ENCODE measurements around the gene TAL2.
A peak's percentile ranks its signal among the peaks of the same experiment; 100 is the strongest.
"Not testable (repeated sequence)": the region's sequence is repeated elsewhere in the genome, so short reads cannot be mapped to it uniquely, and the experiment has no call there.

TAL2 gene

DNA sequence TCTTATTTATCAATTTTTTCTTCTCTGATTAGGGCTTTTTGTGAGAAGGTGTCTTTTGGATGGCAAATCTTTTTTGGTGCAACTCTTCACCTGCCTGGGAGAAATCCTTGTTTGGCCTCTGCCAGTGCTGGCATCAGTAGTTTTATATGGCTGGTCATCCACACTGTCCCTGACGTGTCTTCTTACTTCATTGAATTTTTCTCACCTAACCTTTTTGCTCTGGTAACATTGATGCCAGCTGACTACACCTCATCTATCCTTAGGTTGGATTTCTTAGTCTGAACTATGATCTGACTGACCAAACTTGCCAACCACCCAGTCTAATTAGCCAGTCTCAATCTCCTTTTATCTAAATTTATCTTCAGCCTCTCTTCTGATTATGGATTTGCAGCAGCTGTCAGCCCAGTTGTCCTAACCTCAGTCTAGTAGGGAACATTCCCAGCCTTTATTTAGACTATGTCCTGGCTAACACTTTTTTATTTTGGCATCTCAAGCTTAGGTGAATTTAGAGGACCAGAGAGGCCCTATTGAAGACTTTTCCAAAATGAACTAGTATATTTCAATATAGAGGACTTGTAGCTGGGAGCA, 21.5 kb downstream of the TAL2 start:
- FAIRE-seq: peak; percentile 20
- DNase-seq (ENCODE audit: insufficient read length, low spot score): no peak
- TF ChIP-seq POLR2A (IDR thresholded peaks at IDR 0.05; ENCODE audit: low read depth, low read length): no peak

DNA sequence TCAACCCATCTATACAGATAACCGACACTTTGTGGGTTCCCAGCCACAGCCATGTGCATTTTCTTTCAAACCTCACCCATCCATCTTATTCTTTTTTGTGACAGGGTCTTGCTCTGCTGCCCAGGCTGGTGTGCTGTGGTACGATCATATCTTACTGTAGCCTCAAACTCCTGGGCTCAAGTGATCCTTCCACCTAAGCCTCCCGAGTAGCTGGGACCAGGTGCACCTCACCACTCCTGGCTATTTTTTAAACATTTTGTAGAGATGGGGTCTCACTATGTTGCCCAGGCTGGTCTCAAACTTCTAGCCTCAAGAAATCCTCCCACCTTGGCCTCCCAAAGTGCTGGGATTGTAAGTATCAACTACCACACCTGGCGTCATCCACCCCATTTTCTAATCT, 24.7 kb downstream of the TAL2 start:
- no peak for TF ChIP-seq POLR2A (IDR thresholded peaks at IDR 0.05; ENCODE audit: low read depth, low read length)
- FAIRE-seq (no peak), DNase-seq (ENCODE audit: insufficient read length, low spot score) (no peak)

GRCh38 chr9:105690742-105691141, 28.5 kb downstream of the TAL2 start:
- TF ChIP-seq POLR2A (IDR thresholded peaks at IDR 0.05; ENCODE audit: low read depth, low read length): no peak
- DNase-seq (ENCODE audit: insufficient read length, low spot score): peak; percentile 62
- no peak for FAIRE-seq

GRCh38 chr9:105693435-105694189, 31.4 kb downstream of the TAL2 start:
- FAIRE-seq (peak; percentile 84), DNase-seq (ENCODE audit: insufficient read length, low spot score) (no peak)
- no peak for TF ChIP-seq POLR2A (IDR thresholded peaks at IDR 0.05; ENCODE audit: low read depth, low read length)

DNA sequence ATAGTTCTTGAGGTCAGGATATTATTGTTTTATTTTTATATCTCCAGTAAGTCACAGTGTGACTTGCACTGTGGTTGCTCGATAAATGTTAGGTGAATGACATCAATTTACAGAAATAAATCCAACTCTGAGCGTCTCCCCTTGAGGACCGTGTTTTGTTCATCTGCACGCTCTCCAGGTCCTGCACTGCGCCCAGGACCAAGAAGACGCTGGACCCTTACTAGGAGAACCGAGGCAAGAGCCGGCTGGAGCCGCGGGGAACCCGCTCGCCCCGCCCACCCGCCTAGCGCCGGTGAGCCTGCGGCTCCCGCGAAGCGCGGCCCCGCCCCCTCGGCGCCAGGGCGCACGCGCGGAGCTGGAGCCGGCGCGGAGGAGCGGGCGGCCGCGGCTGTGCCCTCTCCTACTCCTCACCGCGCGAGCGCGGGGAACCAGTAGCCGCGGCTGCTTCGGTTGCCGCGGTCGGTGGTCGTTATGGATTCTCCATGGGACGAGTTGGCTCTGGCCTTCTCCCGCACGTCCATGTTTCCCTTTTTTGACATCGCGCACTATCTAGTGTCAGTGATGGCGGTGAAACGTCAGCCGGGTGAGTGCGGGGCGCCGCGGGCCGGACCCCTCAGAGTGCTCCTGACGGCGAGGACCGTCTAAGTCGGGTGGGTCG, 32.1 kb downstream of the TAL2 start, which contains the start of gene TMEM38B:
Gene TMEM38B (plus strand): TSS at position 352 of the 658 bp plus-strand sequence. CDS start 120 bp downstream, at position 472.
- peak; percentile 97 for DNase-seq (ENCODE audit: insufficient read length, low spot score)
- peak; percentile 64 for FAIRE-seq
- peak; percentile 76 for TF ChIP-seq POLR2A (IDR thresholded peaks at IDR 0.05; ENCODE audit: low read depth, low read length)

DNA sequence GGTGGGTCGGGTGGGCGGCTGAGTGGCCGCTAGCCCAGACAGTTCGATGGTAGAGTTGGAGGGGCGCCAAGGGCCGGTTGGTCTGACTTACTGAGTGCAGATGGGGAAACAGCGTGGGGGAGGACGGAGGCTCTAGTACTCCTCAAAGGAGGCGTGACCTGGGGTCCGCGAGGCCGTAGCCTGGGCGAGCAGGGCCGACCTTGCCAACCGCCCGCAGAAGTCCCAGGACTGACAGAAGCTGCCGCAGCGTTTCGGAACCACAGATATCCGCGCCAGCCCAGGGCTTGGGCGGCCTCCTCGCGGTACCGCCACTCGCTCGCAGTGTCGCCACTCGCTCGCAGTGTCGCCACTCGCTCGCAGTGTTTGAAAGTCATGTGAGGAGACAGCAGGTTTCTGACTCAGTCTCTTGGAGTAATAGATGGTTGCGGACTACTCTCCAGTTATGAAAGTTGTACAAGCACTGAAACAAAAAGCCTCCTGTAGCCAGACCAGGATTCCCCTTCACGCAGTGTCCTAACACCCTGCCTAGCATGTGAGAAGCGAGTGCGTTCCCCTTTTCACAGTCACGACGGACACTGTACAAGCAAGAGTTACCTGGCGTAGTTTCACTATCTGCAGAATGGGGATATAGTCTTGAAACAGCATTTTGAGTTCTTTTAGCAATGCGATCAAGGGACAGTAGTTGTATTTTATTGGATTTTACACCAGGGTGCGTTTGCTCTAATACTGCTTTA, 32.8 kb downstream of the TAL2 start:
- no peak for TF ChIP-seq POLR2A (IDR thresholded peaks at IDR 0.05; ENCODE audit: low read depth, low read length)
- peak; percentile 76 for DNase-seq (ENCODE audit: insufficient read length, low spot score)
- FAIRE-seq: peak; percentile 98

- DNase-seq (ENCODE audit: insufficient read length, low spot score) (no peak), FAIRE-seq (no peak)
- no peak for TF ChIP-seq POLR2A (IDR thresholded peaks at IDR 0.05; ENCODE audit: low read depth, low read length)
These were observed 34.0 kb downstream of the TAL2 start for GRCh38 chr9:105696219-105696793.

- DNase-seq (ENCODE audit: insufficient read length, low spot score) (no peak), FAIRE-seq (peak; percentile 84)
- no peak for TF ChIP-seq POLR2A (IDR thresholded peaks at IDR 0.05; ENCODE audit: low read depth, low read length)
These were observed 35.6 kb downstream of the TAL2 start for GRCh38 chr9:105697871-105698270.

DNA sequence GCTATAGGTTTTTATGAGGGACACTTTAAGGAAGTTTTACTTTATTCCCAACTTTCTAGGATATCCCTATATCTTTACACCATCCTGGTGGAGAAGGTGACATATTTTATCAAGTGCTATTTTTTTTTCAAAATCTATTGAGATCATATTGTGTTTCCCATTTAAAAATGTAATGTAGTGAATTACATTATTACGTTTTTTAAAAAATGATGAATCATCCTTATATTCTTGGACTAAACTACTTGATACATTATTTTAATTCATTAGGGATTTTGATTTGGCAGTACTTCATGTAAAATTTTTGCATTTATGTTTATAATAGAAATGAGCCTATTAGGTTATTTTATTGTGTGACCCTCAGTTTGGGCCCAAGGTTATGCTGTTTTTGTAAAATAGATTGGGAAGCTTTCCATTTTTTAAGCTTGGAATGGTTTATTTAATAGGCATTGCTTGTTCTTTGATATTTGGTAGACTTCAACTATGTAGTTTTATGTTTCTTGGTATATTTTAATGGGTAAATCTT, 36.2 kb downstream of the TAL2 start:
- no peak for TF ChIP-seq POLR2A (IDR thresholded peaks at IDR 0.05; ENCODE audit: low read depth, low read length)
- DNase-seq (ENCODE audit: insufficient read length, low spot score): no peak
- FAIRE-seq: no peak

DNA sequence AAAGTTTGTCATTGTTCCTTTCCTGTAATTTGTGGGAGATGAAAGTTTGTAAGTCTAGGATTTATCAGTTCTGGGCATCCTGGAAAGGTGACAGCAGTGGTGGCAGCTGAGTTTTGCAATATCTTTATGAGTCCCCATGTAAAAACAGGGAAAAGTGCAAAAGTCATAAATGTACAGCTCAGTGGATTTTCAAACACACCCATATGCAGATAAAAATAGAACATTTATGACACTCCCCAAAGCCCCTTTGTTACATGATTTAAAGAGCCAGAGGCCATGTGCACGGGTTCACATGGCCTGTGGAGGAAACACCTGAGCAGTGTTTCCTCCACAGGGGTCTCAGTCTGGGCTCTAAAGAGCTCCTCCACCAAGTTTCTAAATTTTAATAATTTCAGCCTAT, 38.4 kb downstream of the TAL2 start:
- TF ChIP-seq POLR2A (IDR thresholded peaks at IDR 0.05; ENCODE audit: low read depth, low read length): no peak
- FAIRE-seq (no peak), DNase-seq (ENCODE audit: insufficient read length, low spot score) (no peak)

DNA sequence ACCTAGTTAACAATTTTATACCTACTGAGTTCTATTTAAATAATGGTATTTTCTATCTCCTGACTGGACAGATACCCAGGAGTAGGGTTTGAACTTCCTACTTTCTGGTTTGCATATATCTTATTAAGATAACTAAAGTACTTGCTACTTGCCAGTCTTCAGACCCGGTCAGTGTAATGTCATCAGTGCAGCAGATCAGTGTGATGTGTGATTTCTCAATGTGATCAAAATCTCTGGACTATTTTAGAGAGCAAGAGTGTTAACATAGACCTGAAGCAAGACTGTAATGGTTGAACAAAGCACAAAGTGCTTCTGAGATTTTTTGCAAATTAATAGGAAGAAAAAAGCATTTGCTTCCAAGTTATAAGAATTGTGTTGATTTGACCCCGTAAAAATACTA, 38.9 kb downstream of the TAL2 start:
- TF ChIP-seq POLR2A (IDR thresholded peaks at IDR 0.05; ENCODE audit: low read depth, low read length): no peak
- DNase-seq (ENCODE audit: insufficient read length, low spot score) (no peak), FAIRE-seq (peak; percentile 87)

DNA sequence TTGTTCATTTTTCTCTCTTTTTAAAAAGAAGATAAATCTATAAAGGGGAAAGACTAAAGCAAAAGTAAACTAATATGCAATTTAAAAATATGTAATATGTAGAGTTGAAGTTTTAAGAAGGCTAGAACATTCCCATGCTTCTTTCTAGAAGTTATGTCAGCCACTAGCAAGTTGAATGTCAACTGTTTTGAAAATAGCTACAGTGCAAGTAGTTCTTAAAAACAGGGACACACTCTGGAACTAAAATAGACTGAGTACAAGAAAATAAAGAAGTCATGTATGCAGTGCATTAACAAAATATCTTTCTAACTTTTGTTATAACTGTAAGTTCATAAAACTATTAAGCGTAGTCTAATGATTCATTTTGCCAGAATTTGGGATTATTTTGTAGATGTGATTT, 40.0 kb downstream of the TAL2 start:
- TF ChIP-seq POLR2A (IDR thresholded peaks at IDR 0.05; ENCODE audit: low read depth, low read length): no peak
- FAIRE-seq: peak; percentile 20
- DNase-seq (ENCODE audit: insufficient read length, low spot score): no peak

DNA sequence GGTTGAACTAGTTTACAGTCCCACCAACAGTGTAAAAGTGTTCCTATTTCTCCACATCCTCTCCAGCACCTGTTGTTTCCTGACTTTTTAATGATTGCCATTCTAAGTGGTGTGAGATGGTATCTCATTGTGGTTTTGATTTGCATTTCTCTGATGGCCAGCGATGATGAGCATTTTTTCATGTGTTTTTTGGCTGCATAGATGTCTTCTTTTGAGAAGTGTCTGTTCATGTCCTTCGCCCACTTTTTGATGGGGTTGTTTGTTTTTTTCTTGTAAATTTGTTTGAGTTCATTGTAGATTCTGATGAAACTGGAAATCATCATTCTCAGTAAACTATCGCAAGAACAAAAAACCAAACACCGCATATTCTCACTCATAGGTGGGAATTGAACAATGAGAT, 41.4 kb downstream of the TAL2 start:
- FAIRE-seq: not testable (repeated sequence)

More for the DNA sequence above, 41.4 kb downstream of the TAL2 start:
- DNase-seq (ENCODE audit: insufficient read length, low spot score): not testable (repeated sequence)
